ENCODE results near the gene RTL9. TPM values are rescaled to one million over a fixed set of nuclear protein-coding genes. Genes with fewer than 3 reads are reported as not detected.
A peak's percentile ranks its signal among the peaks of the same experiment; 100 is the strongest.

The RTL9 gene
- total and polyA plus RNA-seq, 9 of the 15 experiments (the other 6 are each of a cell fraction or from before 2014, with no cell fraction given) = 0.04 to 0.35 (median 0.13) TPM; not detected in 1

DNA sequence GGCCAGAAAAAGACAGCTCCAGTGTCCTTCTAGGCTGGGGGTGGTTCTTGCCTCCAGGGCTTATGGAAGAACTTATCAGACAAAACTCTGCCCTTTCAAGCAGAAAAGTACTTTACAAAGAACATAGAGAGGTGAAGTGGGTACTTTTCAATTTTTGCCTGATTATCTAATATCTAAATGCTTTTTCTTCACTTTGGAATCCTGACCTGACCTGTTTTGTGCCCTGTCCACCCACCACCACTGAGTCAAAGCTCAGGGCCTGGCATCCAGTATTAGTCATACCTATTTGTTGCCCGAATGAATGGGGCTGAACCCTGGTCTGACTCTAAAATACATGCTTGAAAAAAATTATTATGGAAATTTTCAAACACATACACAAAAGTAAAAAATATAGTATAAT, 37.2 kb downstream of the RTL9 start:
- H2AFZ ChIP-seq (ENCODE audit: low read depth, low read length) = peak overlapping the region; percentile 95; the same call in 1 of the 2 replicates
- H3K4me1 ChIP-seq (replicated peaks in 1 of 2; ENCODE audit: control insufficient read depth in 2 of 2, insufficient read depth in 2 of 2, low read length in 2 of 2) = peaks cover 10 to 46% of the 10 kb centered on the region in 2 experiments; a peak in 4 of 5 replicates
- no peaks in the 10 kb centered on the region for H4K20me1 ChIP-seq (replicated peaks; ENCODE audit: control insufficient read depth, insufficient read depth, low read length)
- POLR2A ChIA-PET = no interaction called here
- no peak for FAIRE-seq
- no peaks in the 10 kb centered on the region for H3K9me1 ChIP-seq (ENCODE audit: control insufficient read depth, insufficient read depth, low read length)
- no peak overlapping the region for H3K4me3 ChIP-seq
- WGBS (ENCODE audit: insufficient coverage, low coverage, missing lambda C conversion rate) = 83% methylated on average over 1 of the region's 1 CpG
- H3K27ac ChIP-seq (ENCODE audit: extremely low read depth, low read depth, low read length) = no peak overlapping the region; the same call in 2 of the 3 replicates
- BruUV-seq (replicated peaks) = no TSS peak
- DNase-seq (ENCODE audit: extremely low read depth in 1 of 4, low spot score in 3 of 4) = no peak
- no peaks in the 10 kb centered on the region for H3K79me2 ChIP-seq (ENCODE audit: control insufficient read depth, insufficient read depth, low read length)
- no peaks in the 10 kb centered on the region; the same call in 1 of the 2 replicates for H3K9me3 ChIP-seq (replicated peaks; ENCODE audit: control insufficient read depth, insufficient read depth, low read depth, low read length)
- H3K9ac ChIP-seq (ENCODE audit: insufficient read depth in 1 of 2, low read depth in 2 of 2, low read length in 2 of 2) = no peak overlapping the region
- TF ChIP-seq ZNF561 (CRISPR knock-in tag; conservative IDR thresholded peaks at IDR 0.05) (no peak), HMGXB4 (CRISPR knock-in tag; IDR thresholded peaks at IDR 0.05) (no peak), KDM5B (IDR thresholded peaks at IDR 0.05; ENCODE audit: insufficient replicate concordance, low read depth, low read length) (no peak), NFRKB (IDR thresholded peaks at IDR 0.05; ENCODE audit: low read depth) (no peak), MTA1 (IDR thresholded peaks at IDR 0.05; ENCODE audit: borderline replicate concordance) (no peak), ZNF318 (IDR thresholded peaks at IDR 0.05; ENCODE audit: borderline replicate concordance in 1 of 2, low read depth in 1 of 2) (no peak), LCOR (CRISPR knock-in tag; IDR thresholded peaks at IDR 0.05) (no peak), MYBL2 (IDR thresholded peaks at IDR 0.05; ENCODE audit: low read depth) (no peak), MYBL2 (CRISPR knock-in tag; IDR thresholded peaks at IDR 0.05; ENCODE audit: borderline replicate concordance) (no peak), KLF1 (tag; IDR thresholded peaks at IDR 0.05) (no peak), ZNF263 (CRISPR knock-in tag; IDR thresholded peaks at IDR 0.05; ENCODE audit: borderline replicate concordance) (no peak), RAD21 (CRISPR knock-in tag; conservative IDR thresholded peaks at IDR 0.05 in 1 of 2, IDR thresholded peaks at IDR 0.05 in 1 of 2) (no peak), POLR2H (tag; IDR thresholded peaks at IDR 0.05; ENCODE audit: low read depth) (no peak)
- H3K27me3 ChIP-seq (ENCODE audit: control insufficient read depth in 2 of 2, insufficient read depth in 2 of 2, low read length in 2 of 2) = no peaks in the 10 kb centered on the region
- ATAC-seq = no peak
- CTCF ChIA-PET (ENCODE audit: low intra/inter-chr PET ratio) = no interaction called here
- in situ Hi-C loops (cut with MboI) = no loop called here
- no peaks in the 10 kb centered on the region for H3K36me3 ChIP-seq (ENCODE audit: control insufficient read depth, insufficient read depth, low read length)
- intact Hi-C loops (cut with micrococcal nuclease) = no loop called here
- no peak overlapping the region for H3K4me2 ChIP-seq (ENCODE audit: insufficient read depth, low read length)

Data from K562 (cell line).